NT2/D1 (cell line): ENCODE results near the gene PDE4C.
"Not testable (repeated sequence)": the region's sequence is repeated elsewhere in the genome, so short reads cannot be mapped to it uniquely, and the experiment has no call there.

Source experiments
- SUZ12 ChIP-seq: IDR thresholded peaks from 2 replicates; pipeline ENCODE4 v1.6.1; 2011; ENCODE audit not compliant: insufficient read length, insufficient read depth; ENCODE audit errors: extremely low read depth
- ZNF274 ChIP-seq: IDR thresholded peaks from 2 replicates; pipeline ENCODE4 v1.6.1; 2011; ENCODE audit warnings: mild to moderate bottlenecking, low read depth, low read length

DNA sequence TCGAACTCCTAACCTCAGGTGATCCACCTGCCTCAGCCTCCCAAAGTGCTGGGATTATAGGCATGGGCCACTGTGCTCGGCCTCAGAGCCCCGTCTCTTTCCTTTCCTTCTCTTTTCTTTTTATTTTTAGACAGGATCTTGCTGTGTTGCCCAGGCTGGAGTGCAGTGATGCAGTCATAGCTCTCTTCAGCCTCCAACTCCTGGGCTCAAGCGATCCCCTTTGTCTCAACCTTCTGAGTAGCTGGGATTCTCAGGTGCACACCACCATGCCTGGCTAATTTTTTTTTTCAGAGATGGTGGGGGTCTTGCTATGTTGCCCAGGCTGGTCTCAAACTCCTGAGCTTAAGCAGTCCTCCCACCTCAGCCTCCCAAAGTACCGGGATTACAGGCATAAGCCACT lies 16.3 kb downstream of the PDE4C start:
- TF ChIP-seq ZNF274, SUZ12: not testable (repeated sequence)
